ENCODE data around the gene CRYGD. TPM values are rescaled to one million over a fixed set of nuclear protein-coding genes. Genes with fewer than 3 reads are reported as not detected.

CRYGD gene
- total and polyA plus RNA-seq, 2 of the 13 experiments (the other 11 are each of a cell fraction or from before 2014, with no cell fraction given) = not detected

DNA sequence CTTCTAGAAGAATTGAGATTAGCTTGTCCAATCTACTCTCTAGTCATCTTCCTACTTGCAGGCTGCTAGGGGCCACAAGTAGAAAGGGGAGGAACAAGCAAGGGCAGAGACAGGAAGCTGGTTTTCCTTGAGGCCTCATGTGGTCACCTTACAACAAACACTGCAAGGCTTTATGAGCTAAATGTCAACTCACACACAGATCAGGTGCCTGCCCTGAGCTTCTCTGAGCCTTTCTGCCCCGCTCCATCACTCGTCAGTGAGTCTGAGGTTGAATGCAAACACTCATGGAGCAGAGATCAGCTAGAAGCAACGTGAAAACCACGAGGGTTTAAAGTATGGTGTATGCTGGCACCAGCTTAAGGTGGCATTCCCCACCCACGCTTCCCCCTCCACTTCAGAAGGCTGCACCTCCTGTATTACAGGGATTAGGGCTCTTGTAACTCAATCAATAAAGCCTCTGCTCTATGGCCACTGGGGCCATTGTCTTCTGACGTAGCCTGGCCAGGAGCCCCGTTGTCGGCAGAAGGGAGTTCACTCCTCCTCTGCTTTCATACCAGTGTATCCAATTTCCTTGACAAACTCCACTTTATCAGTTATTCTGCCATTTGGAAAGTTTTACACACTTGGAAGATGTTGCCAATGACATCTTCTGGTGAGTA, 10.7 kb upstream of the CRYGD start (continued):
- TF ChIP-seq, protein P1, sequence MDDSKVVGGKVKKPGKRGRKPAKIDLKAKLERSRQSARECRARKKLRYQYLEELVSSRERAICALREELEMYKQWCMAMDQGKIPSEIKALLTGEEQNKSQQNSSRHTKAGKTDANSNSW (CRISPR knock-in tag; IDR thresholded peaks at IDR 0.05; ENCODE audit: borderline replicate concordance) = no peak
- TF ChIP-seq, protein P2, sequence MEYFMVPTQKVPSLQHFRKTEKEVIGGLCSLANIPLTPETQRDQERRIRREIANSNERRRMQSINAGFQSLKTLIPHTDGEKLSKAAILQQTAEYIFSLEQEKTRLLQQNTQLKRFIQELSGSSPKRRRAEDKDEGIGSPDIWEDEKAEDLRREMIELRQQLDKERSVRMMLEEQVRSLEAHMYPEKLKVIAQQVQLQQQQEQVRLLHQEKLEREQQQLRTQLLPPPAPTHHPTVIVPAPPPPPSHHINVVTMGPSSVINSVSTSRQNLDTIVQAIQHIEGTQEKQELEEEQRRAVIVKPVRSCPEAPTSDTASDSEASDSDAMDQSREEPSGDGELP (IDR thresholded peaks at IDR 0.05; ENCODE audit: borderline replicate concordance, low read depth) = no peak; the same call in 1 of the 2 replicates
- TF ChIP-seq MIXL1 (CRISPR knock-in tag; IDR thresholded peaks at IDR 0.05) (no peak), NR2F2 (IDR thresholded peaks at IDR 0.05; ENCODE audit: borderline replicate concordance, low read depth) (no peak), SNAPC2 (CRISPR knock-in tag; IDR thresholded peaks at IDR 0.05) (no peak), RARG (CRISPR knock-in tag; IDR thresholded peaks at IDR 0.05; ENCODE audit: low read depth) (no peak), SP5 (CRISPR knock-in tag; IDR thresholded peaks at IDR 0.05; ENCODE audit: borderline replicate concordance, low read depth) (no peak), ARNT (IDR thresholded peaks at IDR 0.05) (no peak), ZNF484 (CRISPR knock-in tag; IDR thresholded peaks at IDR 0.05; ENCODE audit: borderline replicate concordance, low read depth) (no peak), KLF16 (CRISPR knock-in tag; IDR thresholded peaks at IDR 0.05) (no peak), ZSCAN25 (CRISPR knock-in tag; IDR thresholded peaks at IDR 0.05) (no peak), GLI4 (CRISPR knock-in tag; IDR thresholded peaks at IDR 0.05; ENCODE audit: borderline replicate concordance) (no peak), ZMYM3 (CRISPR knock-in tag; IDR thresholded peaks at IDR 0.05) (no peak), ZNF329 (CRISPR knock-in tag; IDR thresholded peaks at IDR 0.05; ENCODE audit: low read depth) (no peak), ZKSCAN8 (CRISPR knock-in tag; IDR thresholded peaks at IDR 0.05; ENCODE audit: borderline replicate concordance) (no peak), EP300 (IDR thresholded peaks at IDR 0.05; ENCODE audit: low read depth in 2 of 2, low read length in 2 of 2) (peak in 1 of 2 experiments; percentile 46; a peak in 1 of 4 replicates), EP300 (CRISPR knock-in tag; IDR thresholded peaks at IDR 0.05; ENCODE audit: borderline replicate concordance) (no peak)
- TF ChIP-seq, protein P3, sequence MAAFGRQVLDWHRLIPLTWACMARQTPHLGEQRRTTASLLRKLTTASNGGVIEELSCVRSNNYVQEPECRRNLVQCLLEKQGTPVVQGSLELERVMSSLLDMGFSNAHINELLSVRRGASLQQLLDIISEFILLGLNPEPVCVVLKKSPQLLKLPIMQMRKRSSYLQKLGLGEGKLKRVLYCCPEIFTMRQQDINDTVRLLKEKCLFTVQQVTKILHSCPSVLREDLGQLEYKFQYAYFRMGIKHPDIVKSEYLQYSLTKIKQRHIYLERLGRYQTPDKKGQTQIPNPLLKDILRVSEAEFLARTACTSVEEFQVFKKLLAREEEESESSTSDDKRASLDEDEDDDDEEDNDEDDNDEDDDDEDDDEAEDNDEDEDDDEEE (CRISPR knock-in tag; IDR thresholded peaks at IDR 0.05) = no peak
- TF ChIP-seq, protein P4, sequence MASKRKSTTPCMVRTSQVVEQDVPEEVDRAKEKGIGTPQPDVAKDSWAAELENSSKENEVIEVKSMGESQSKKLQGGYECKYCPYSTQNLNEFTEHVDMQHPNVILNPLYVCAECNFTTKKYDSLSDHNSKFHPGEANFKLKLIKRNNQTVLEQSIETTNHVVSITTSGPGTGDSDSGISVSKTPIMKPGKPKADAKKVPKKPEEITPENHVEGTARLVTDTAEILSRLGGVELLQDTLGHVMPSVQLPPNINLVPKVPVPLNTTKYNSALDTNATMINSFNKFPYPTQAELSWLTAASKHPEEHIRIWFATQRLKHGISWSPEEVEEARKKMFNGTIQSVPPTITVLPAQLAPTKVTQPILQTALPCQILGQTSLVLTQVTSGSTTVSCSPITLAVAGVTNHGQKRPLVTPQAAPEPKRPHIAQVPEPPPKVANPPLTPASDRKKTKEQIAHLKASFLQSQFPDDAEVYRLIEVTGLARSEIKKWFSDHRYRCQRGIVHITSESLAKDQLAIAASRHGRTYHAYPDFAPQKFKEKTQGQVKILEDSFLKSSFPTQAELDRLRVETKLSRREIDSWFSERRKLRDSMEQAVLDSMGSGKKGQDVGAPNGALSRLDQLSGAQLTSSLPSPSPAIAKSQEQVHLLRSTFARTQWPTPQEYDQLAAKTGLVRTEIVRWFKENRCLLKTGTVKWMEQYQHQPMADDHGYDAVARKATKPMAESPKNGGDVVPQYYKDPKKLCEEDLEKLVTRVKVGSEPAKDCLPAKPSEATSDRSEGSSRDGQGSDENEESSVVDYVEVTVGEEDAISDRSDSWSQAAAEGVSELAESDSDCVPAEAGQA (IDR thresholded peaks at IDR 0.05; ENCODE audit: low read depth) = 0 out of 2 replicates have a peak, but pooled peaks have one; percentile 47
- TF ChIP-seq, protein P4 (CRISPR knock-in tag; IDR thresholded peaks at IDR 0.05; ENCODE audit: borderline replicate concordance) = no peak
- TF ChIP-seq, protein P5, sequence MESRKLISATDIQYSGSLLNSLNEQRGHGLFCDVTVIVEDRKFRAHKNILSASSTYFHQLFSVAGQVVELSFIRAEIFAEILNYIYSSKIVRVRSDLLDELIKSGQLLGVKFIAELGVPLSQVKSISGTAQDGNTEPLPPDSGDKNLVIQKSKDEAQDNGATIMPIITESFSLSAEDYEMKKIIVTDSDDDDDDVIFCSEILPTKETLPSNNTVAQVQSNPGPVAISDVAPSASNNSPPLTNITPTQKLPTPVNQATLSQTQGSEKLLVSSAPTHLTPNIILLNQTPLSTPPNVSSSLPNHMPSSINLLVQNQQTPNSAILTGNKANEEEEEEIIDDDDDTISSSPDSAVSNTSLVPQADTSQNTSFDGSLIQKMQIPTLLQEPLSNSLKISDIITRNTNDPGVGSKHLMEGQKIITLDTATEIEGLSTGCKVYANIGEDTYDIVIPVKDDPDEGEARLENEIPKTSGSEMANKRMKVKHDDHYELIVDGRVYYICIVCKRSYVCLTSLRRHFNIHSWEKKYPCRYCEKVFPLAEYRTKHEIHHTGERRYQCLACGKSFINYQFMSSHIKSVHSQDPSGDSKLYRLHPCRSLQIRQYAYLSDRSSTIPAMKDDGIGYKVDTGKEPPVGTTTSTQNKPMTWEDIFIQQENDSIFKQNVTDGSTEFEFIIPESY (CRISPR knock-in tag; IDR thresholded peaks at IDR 0.05) = peak; percentile 32; the same call in 1 of the 2 replicates

All from HepG2 (cell line).